ENCODE data around the gene C16orf46.

C16orf46 gene

DNA sequence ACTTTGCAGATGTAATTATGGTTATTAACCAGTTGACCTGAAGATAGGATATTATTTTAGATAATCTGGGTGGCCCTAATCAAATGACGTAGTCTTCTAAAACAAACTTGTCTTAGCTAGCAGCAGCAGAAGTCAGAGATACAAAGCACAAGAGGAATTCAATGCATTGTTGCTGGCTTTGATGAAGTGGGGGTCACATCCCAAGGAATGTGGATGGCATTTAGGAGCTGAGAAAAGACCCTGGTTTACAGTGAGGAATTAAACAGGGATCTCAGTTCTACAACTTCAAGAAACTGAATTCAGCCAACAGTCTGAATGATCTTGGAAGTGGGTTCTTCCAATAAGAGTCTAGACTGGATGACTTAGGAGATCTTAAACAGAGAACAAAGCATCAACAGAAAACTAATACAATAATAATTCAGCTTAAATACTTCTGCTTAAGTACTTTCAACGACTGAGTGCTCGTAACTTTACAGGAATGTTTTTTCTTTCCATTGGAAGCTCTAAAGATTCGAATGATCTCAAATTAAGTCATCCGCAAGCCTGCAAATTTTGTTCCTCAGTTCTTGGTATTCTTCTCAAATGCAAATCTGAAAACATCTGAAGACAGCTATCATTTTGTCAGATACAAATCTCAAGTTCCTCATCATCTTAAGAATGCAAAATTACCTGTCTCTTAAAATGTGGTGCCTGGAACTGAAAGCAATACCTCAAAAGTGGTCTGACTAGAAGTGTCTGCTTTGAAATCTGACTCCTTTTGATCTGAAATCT lies 3.3 kb downstream of the C16orf46 start:
- TF ChIP-seq, protein P1, sequence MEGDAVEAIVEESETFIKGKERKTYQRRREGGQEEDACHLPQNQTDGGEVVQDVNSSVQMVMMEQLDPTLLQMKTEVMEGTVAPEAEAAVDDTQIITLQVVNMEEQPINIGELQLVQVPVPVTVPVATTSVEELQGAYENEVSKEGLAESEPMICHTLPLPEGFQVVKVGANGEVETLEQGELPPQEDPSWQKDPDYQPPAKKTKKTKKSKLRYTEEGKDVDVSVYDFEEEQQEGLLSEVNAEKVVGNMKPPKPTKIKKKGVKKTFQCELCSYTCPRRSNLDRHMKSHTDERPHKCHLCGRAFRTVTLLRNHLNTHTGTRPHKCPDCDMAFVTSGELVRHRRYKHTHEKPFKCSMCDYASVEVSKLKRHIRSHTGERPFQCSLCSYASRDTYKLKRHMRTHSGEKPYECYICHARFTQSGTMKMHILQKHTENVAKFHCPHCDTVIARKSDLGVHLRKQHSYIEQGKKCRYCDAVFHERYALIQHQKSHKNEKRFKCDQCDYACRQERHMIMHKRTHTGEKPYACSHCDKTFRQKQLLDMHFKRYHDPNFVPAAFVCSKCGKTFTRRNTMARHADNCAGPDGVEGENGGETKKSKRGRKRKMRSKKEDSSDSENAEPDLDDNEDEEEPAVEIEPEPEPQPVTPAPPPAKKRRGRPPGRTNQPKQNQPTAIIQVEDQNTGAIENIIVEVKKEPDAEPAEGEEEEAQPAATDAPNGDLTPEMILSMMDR (conservative IDR thresholded peaks at IDR 0.05) = no peak
- H3K27ac ChIP-seq = peak overlapping the region; percentile 45

DNA sequence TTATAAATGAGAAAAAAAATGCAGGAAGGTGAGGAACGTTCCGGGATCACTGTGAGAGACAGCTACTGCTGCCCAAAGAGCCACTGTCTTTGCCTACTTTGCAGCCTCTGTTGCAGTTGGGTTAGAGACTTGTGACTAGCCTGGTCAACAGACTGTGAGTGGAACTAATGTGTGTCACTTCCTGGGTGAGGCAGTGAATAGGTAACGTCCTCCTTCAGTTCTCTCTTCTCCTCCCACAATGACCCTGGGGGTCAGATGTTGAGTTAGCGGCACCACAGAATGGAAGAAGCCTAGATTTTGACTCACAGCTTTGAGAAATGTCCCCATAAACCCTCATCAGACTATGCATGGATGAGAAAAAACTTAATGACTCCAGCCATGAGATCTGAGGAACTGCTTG lies 5.2 kb downstream of the C16orf46 start:
- TF ChIP-seq, protein P1 (conservative IDR thresholded peaks at IDR 0.05) = no peak

DNA sequence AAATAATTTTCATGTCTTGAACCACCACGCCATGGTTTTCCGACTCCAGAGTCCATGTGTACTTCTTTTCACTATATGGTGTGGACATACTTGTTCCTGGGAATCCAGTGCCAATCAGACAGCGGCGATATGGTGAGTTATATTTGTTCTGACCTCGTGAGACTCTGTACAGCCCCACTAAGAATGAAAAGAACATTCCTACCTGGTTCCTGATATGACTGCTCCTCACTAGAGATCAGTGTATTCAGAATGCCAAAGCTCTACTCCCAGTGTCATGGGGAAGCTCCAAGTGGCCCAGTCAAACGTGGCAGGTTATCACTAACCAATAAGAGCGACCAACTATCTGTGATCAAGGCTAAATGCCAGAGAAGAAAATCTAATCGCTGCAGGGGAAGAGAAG lies 6.1 kb downstream of the C16orf46 start:
- TF ChIP-seq, protein P1 (conservative IDR thresholded peaks at IDR 0.05) = no peak
- H3K27ac ChIP-seq = no peak overlapping the region

More for the DNA sequence above, 5.2 kb downstream of the C16orf46 start:
- H3K27ac ChIP-seq = no peak overlapping the region

DNA sequence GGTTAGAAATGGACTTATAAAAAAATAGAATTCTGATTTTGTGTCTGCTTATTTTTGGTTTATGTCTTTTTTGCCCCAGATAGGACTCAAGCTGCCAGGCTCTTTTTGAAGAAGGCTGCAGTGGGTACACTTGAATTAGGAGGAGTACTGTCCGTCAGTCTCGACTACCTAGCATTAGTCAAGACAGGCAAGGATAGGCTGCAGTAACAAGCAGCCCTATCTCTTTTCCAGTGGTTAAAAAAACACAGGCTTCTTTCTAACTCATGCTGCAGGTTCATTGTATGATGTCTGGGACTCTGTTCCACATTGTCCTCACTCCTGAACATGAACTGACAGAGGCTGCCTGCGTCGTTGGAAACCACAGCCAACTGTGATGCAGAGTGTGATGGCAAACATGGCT lies 8.0 kb downstream of the C16orf46 start:
- peak overlapping the region; percentile 79; the same call in 1 of the 2 replicates for H3K27ac ChIP-seq
- TF ChIP-seq, protein P1 (conservative IDR thresholded peaks at IDR 0.05) = no peak

DNA sequence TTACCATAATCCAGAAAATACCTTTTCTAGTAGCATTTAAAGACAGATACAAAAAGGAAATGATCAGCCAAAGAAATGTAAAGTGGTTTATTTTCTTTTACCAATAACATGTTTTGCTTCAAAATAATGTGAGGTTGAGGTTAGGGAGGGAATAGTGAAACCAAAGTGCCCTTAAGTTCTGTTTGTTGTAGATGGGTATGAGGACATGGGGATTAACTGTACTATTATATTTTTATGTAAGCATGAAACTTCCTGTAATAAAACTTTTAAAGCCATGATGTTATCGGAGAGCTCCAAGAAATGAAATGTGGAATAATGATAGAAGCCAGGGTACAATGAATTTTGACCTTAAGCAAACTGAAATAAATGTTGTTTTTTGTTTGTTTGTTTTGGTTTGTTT lies 9.9 kb downstream of the C16orf46 start:
- TF ChIP-seq, protein P1 (conservative IDR thresholded peaks at IDR 0.05) = no peak
- peak overlapping the region; percentile 79 for H3K27ac ChIP-seq

GRCh38 chr16:81066681-81067080 lies 10.4 kb downstream of the C16orf46 start:
- peak overlapping the region; percentile 79 for H3K27ac ChIP-seq
- TF ChIP-seq, protein P1 (conservative IDR thresholded peaks at IDR 0.05) = no peak

- H3K27ac ChIP-seq = no peak overlapping the region
- TF ChIP-seq, protein P1 (conservative IDR thresholded peaks at IDR 0.05) = no peak
Observed at GRCh38 chr16:81061871-81062608, 15.0 kb downstream of the C16orf46 start.

Measured in VCaP (cell line).